Measurements from ENCODE around the gene APOF.

DNA sequence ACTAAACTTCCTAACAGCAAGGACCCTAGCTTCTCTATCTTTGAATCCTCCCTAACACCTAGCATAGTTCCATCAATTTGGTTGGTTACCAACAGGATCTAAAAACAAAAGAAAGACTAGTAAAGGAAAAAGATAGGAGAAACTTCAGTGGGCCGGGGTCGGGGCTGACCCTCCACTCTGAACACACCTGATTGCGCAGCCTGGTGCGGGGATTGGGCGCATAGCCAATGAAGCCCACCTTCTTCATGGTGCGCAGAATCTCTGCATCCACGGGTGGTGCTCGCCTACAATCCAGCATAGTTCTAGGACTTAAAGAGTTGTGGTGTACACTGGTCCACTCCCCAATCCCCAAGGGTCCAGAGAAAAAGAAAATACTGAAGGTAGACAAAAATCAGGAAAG lies 36.5 kb downstream of the APOF start:
- TF ChIP-seq ELF4 (CRISPR knock-in tag; IDR thresholded peaks at IDR 0.05; ENCODE audit: borderline replicate concordance) (no peak), RFX5 (IDR thresholded peaks at IDR 0.05; ENCODE audit: low read depth, low read length) (no peak), JUN (CRISPR knock-in tag; IDR thresholded peaks at IDR 0.05) (no peak), MLX (CRISPR knock-in tag; IDR thresholded peaks at IDR 0.05) (no peak), CBX5 (CRISPR knock-in tag; IDR thresholded peaks at IDR 0.05; ENCODE audit: borderline replicate concordance) (no peak), ZBTB44 (CRISPR knock-in tag; IDR thresholded peaks at IDR 0.05) (no peak), ZNF629 (CRISPR knock-in tag; conservative IDR thresholded peaks at IDR 0.05) (no peak), ZSCAN29 (CRISPR knock-in tag; conservative IDR thresholded peaks at IDR 0.05) (no peak)
